Neural cell (in vitro differentiated cells): Measurements from ENCODE around the gene PCP4L1. TPM values are rescaled to one million over a fixed set of nuclear protein-coding genes. Genes with fewer than 3 reads are reported as not detected.
A peak's percentile ranks its signal among the peaks of the same experiment; 100 is the strongest.

Experiments
- H2AFZ ChIP-seq: fragments of 200-600, 300-800 bp; sonication (generic), shearing (Covaris generic); 2 replicates; pipeline ENCODE4 v1.6.0; 2014; ENCODE audit warnings: low read depth, mild to moderate bottlenecking, antibody characterized with exemption, low read length, moderate library complexity
- H3F3A ChIP-seq: fragments of 200-600 bp; shearing (Covaris generic); 2 replicates; pipeline ENCODE4 v1.6.1; 2016; ENCODE audit warnings: mild to moderate bottlenecking, moderate library complexity, mixed read lengths, antibody characterized with exemption, low read length; ENCODE audit not compliant: insufficient read depth, poor library complexity, severe bottlenecking
- H3K27ac ChIP-seq: fragments of 200-600, 300-800 bp; sonication (generic), shearing (Covaris generic); 2 replicates; pipeline ENCODE4 v1.5.1; 2014; ENCODE audit warnings: mild to moderate bottlenecking, low read length, moderate library complexity
- H3K27me3 ChIP-seq: fragments of 300-800, 200-600 bp; sonication (generic), shearing (Covaris generic); 2 replicates; pipeline ENCODE4 v1.6.0; 2014; ENCODE audit warnings: mild to moderate bottlenecking, low read depth, low read length, moderate library complexity; ENCODE audit not compliant: insufficient read depth
- H3K36me3 ChIP-seq: fragments of 300-800, 200-600 bp; sonication (generic), shearing (Covaris generic); 2 replicates; pipeline ENCODE4 v1.5.1; 2014; ENCODE audit warnings: mild to moderate bottlenecking, antibody characterized with exemption, low read length, moderate library complexity; ENCODE audit not compliant: insufficient read depth
- H3K4me2 ChIP-seq: fragments of 300-800, 200-600 bp; sonication (generic), shearing (Covaris generic); 2 replicates; pipeline ENCODE4 v1.6.0; 2014; ENCODE audit warnings: mild to moderate bottlenecking, low read length
- H3K4me3 ChIP-seq: fragments of 300-800, 200-600 bp; sonication (generic), shearing (Covaris generic); 2 replicates; pipeline ENCODE4 v1.5.1; 2014; ENCODE audit warnings: mild to moderate bottlenecking, low read length, moderate library complexity
- H3K79me2 ChIP-seq: fragments of 200-600 bp; shearing (Covaris generic); replicated peaks from 2 replicates; pipeline ENCODE4 v1.6.0; 2014; ENCODE audit warnings: mild to moderate bottlenecking, low read length, moderate library complexity; ENCODE audit not compliant: insufficient read depth
- H3K9ac ChIP-seq: fragments of 300-800, 200-600 bp; sonication (generic), shearing (Covaris generic); 2 replicates; pipeline ENCODE4 v1.6.1; 2016; ENCODE audit warnings: mild to moderate bottlenecking, low read length, mixed read lengths
- H3K9me2 ChIP-seq: fragments of 200-600 bp; shearing (Covaris generic); 2 replicates; pipeline ENCODE4 v1.6.1; 2016; ENCODE audit warnings: mild to moderate bottlenecking, low read length, mixed read lengths; ENCODE audit not compliant: insufficient read depth
- H3K9me3 ChIP-seq: fragments of 200-600, 300-800 bp; sonication (generic), shearing (Covaris generic); 2 replicates; pipeline ENCODE4 v1.6.1; 2016; ENCODE audit warnings: mild to moderate bottlenecking, mixed run types, low read length, moderate library complexity, mixed read lengths
- H4K20me1 ChIP-seq: fragments of 200-600 bp; shearing (Covaris generic); 2 replicates; pipeline ENCODE4 v1.6.1; 2016; ENCODE audit warnings: mild to moderate bottlenecking, mixed run types; ENCODE audit not compliant: insufficient read depth
- CTCF ChIP-seq: fragments of 450-650 bp; IDR thresholded peaks from 2 replicates; pipeline ENCODE4 v1.5.1; 2014; ENCODE audit warnings: antibody characterized with exemption, mild to moderate bottlenecking, moderate library complexity; ENCODE audit not compliant: poor library complexity, severe bottlenecking
- EP300 ChIP-seq: fragments of 450-650 bp; conservative IDR thresholded peaks from 2 replicates; pipeline ENCODE4 v1.6.1; 2014; ENCODE audit warnings: antibody characterized with exemption, mild to moderate bottlenecking, moderate library complexity; ENCODE audit not compliant: poor library complexity, severe bottlenecking
- MXI1 ChIP-seq: fragments of 450-650 bp; conservative IDR thresholded peaks from 2 replicates; pipeline ENCODE4 v1.6.1; 2014; ENCODE audit warnings: antibody characterized with exemption, mild to moderate bottlenecking; ENCODE audit not compliant: poor library complexity, severe bottlenecking
- POLR2AphosphoS5 ChIP-seq: IDR thresholded peaks from 2 replicates; pipeline ENCODE4 v1.6.1; 2012
- RAD21 ChIP-seq: fragments of 450-650 bp; conservative IDR thresholded peaks from 2 replicates; pipeline ENCODE4 v1.6.1; 2014; ENCODE audit warnings: antibody characterized with exemption, mild to moderate bottlenecking, moderate library complexity
- REST ChIP-seq: IDR thresholded peaks from 2 replicates; pipeline ENCODE4 v1.6.1; 2012; ENCODE audit warnings: borderline replicate concordance
- SMC3 ChIP-seq: fragments of 450-650 bp; conservative IDR thresholded peaks from 2 replicates; pipeline ENCODE4 v1.6.1; 2014; ENCODE audit warnings: antibody characterized with exemption, mild to moderate bottlenecking, moderate library complexity; ENCODE audit not compliant: poor library complexity
- polyA minus RNA-seq: library from RNA; depleted of rRNA, polyadenylated mRNA; stranded (reverse); fragments of >200 nt; gene quantifications from 2 replicates; pipeline ENCODE4 v1.2.3, GENCODE V29; 2014
- polyA plus RNA-seq: library from polyadenylated mRNA; depleted of rRNA; stranded (reverse); fragments of >200 nt; gene quantifications from 2 replicates; pipeline ENCODE4 v1.2.3, GENCODE V29; 2014

PCP4L1 gene
- 51.2 and 62.5 TPM in 2 replicates for polyA plus RNA-seq
- polyA minus RNA-seq: 23.4 and 24.7 TPM in 2 replicates

GRCh38 chr1:161258439-161259344, at the start of gene PCP4L1:
TSS of gene PCP4L1 (plus strand) at chr1:161258745. CDS start at chr1:161258975, 230 bp downstream.
- no peak within 1 kb of the TSS for H3K27ac ChIP-seq
- no peaks in the 10 kb centered on the region for H4K20me1 ChIP-seq
- no peaks in the 10 kb centered on the region for H3K36me3 ChIP-seq
- H3K4me3 ChIP-seq: peak within 1 kb of the TSS; percentile 80
- no peaks in the 10 kb centered on the region for H3K9me2 ChIP-seq
- peaks cover 3% of the 10 kb centered on the region for H3K9me3 ChIP-seq
- TF ChIP-seq SMC3: no peak
- TF ChIP-seq POLR2AphosphoS5: peak; percentile 54
- TF ChIP-seq MXI1: peak; percentile 38
- TF ChIP-seq RAD21: peak; percentile 23
- TF ChIP-seq CTCF: peak; percentile 37
- no peak for TF ChIP-seq REST
- TF ChIP-seq EP300: peak; percentile 31
- H3K4me2 ChIP-seq: peak within 1 kb of the TSS; percentile 33
- no peaks in the 10 kb centered on the region for H3F3A ChIP-seq
- peak within 1 kb of the TSS; percentile 66 for H3K9ac ChIP-seq
- peaks cover 20% of the 10 kb centered on the region for H3K27me3 ChIP-seq
- H2AFZ ChIP-seq: peak within 1 kb of the TSS; percentile 25
- no peaks in the 10 kb centered on the region for H3K79me2 ChIP-seq

- peak; percentile 87 for TF ChIP-seq CTCF
- TF ChIP-seq RAD21: peak; percentile 83
- no peak for TF ChIP-seq MXI1
- TF ChIP-seq SMC3: peak; percentile 86
- H3K36me3 ChIP-seq: peaks cover 13% of the 10 kb centered on the region
- H3K9me2 ChIP-seq: no peaks in the 10 kb centered on the region
- H3K9me3 ChIP-seq: no peaks in the 10 kb centered on the region
- H2AFZ ChIP-seq: no peak overlapping the region
- no peaks in the 10 kb centered on the region for H3F3A ChIP-seq
- no peak overlapping the region for H3K4me3 ChIP-seq
- H3K9ac ChIP-seq: no peak overlapping the region
- H3K27ac ChIP-seq: no peak overlapping the region
- no peaks in the 10 kb centered on the region for H4K20me1 ChIP-seq
- no peaks in the 10 kb centered on the region for H3K79me2 ChIP-seq
- H3K4me2 ChIP-seq: no peak overlapping the region
- no peaks in the 10 kb centered on the region for H3K27me3 ChIP-seq
These were observed 48.6 kb upstream of the PCP4L1 start for GRCh38 chr1:161209790-161210409.
